GM10266 (cell line): ENCODE data around the gene SCGB1A1.

Experiments used
- DNase-seq: peaks from one replicate; pipeline ENCODE4 v3.0.0; 2012; ENCODE audit errors: extremely low spot score
- CTCF ChIP-seq: IDR thresholded peaks from 2 replicates; pipeline ENCODE4 v1.5.1; 2012; ENCODE audit warnings: mild to moderate bottlenecking, low read depth; ENCODE audit not compliant: control insufficient read depth, insufficient read depth; ENCODE audit errors: missing control alignments

Gene SCGB1A1

DNA sequence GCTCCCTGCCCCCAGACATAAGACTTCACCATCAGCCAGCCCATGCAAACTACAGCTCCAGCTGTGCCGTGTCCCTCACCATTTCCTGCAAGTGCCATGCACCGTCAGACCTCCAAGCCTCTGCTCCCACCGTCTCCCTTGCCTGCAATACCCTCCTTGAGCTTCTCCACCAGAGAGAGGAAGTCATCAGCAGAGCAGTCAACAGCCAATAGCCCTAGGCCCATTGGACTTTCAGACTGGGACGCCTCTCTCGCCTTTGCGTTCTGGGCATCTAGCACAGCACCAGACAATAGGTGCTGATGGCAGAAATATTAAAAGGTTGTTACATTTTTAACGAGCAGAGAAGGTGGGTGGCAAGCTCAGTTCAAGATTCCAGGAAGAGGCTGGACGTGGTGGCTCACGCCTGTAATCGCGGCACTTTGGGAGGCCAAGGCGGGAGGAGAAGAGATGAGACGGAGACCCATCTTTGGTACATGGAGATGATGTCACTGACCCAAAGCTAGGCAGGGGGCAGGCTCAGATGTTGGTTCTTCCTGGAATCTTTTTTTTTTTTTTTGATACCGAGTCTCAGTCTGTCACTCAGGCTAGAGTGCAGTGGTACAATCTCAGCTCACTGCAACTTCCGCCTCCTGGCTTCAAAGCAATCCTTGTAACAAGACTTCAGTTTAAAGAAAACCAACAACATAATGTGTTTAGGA, 31.9 kb downstream of the SCGB1A1 start:
- no peak for DNase-seq
- TF ChIP-seq CTCF: no peak

GRCh38 chr11:62451241-62451621, 32.4 kb downstream of the SCGB1A1 start:
- DNase-seq: no peak
- TF ChIP-seq CTCF: no peak

DNA sequence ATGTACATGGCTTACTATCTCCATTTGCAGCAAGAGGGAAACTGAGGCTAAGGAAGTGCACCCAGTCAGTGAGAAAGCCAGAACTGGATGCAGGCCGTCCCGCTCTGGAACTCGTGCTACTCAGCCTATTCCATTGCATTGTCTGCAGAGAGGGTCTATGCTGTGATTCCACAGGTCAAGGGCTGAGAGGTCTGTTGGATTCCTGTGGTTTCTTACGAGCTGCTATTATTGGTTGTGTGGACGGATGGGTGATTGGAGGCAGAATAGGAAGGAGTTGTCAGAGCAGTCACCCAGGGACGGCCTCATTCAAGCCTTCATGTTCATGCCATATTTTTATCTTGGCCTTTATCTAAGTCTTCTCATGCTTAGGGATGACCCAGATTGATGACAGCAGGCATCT, 33.4 kb downstream of the SCGB1A1 start:
- TF ChIP-seq CTCF: no peak
- DNase-seq: no peak

DNA sequence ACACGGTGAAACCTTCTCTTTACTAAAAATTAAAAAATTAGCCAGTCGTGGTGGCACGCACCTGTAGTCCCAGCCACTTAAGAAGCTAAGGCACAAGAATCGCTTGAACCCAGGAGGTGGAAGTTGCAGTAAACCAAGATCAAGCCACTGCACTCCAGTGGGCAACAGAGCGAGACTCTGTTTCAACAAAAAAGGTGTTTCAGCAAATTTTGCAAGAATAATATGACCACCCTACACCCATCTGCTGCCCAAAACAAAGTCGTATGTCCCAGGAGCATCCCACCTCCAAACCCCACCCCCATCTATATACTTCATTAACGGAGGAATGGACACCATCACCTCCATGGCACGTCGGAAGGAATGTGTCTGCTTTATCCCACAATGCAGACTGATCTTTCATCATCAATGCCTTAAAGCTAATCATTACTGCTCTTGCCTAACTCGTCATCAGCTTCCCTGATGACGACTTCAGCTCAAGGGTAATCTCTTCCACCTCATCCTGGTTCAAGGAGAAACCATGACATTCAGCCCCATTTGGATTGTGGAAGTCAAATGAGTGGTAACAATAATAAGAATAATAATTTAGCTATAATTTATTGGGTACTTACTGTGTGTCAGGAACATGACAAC, 34.1 kb downstream of the SCGB1A1 start:
- DNase-seq: no peak
- no peak for TF ChIP-seq CTCF

GRCh38 chr11:62456630-62457029, 37.8 kb downstream of the SCGB1A1 start:
- no peak for TF ChIP-seq CTCF
- no peak for DNase-seq

DNA sequence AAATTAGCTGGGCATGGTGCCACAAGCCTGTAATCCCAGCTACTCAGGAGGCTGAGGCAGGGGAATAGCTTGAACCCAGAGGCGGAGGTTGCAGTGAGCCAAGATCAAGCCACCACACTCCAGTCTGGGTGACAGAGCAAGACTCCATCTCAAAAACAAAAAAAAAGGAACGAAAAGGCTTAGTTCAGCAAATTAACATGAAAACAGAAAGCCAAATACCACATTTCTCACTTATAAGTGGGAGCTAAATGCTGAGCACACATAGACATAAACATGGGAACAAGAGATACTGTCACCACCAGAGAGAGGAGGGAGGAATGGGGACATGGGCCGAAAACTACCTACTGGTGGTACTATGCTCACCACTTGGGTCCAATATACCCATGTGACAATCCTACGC, 38.6 kb downstream of the SCGB1A1 start:
- no peak for TF ChIP-seq CTCF

More for the DNA sequence above, 38.6 kb downstream of the SCGB1A1 start:
- DNase-seq: no peak
